GM12872 (cell line): ENCODE results near the gene NFKBIL1.

Source experiments
- CTCF ChIP-seq: IDR thresholded peaks from 3 replicates; pipeline ENCODE4 v1.5.1; 2011; ENCODE audit warnings: low read depth, mild to moderate bottlenecking, low read length, moderate library complexity; ENCODE audit not compliant: insufficient read depth

The NFKBIL1 gene

GRCh38 chr6:31585491-31585890 lies 38.1 kb downstream of the NFKBIL1 start:
- TF ChIP-seq CTCF = peak; percentile 89

GRCh38 chr6:31586008-31586407 lies 38.6 kb downstream of the NFKBIL1 start, which contains the start of gene LST1:
LST1 (plus strand) TSS chr6:31586277; CDS start chr6:31587300, 1,023 bp downstream.
- no peak for TF ChIP-seq CTCF

- no peak for TF ChIP-seq CTCF
Measured at GRCh38 chr6:31586599-31587281, 39.3 kb downstream of the NFKBIL1 start.

GRCh38 chr6:31587791-31588777 lies 40.7 kb downstream of the NFKBIL1 start:
- TF ChIP-seq CTCF = no peak

- TF ChIP-seq CTCF = no peak
Measured at GRCh38 chr6:31588871-31589650, 41.7 kb downstream of the NFKBIL1 start.

GRCh38 chr6:31592396-31592771 lies 45.0 kb downstream of the NFKBIL1 start:
- TF ChIP-seq CTCF = no peak

- TF ChIP-seq CTCF = peak; percentile 64
Measured at GRCh38 chr6:31597006-31597405, 49.6 kb downstream of the NFKBIL1 start.
